Activated CD8-positive, alpha-beta memory T cell treated with anti-CD3 and anti-CD28 coated beads, Interleukin-2, amount 50 U/mL, for 4 hours (primary cell): ENCODE data around the gene RTP2.

Experiments used
- DNase-seq: peaks from one replicate; pipeline ENCODE4 v3.0.0-alpha.2; 2020

RTP2 gene

GRCh38 chr3:187665764-187666402 lies 36.5 kb downstream of the RTP2 start:
- DNase-seq: no peak

- DNase-seq: no peak
Observed at GRCh38 chr3:187665010-187665409, 37.3 kb downstream of the RTP2 start.

- no peak for DNase-seq
Observed at GRCh38 chr3:187662848-187663409, 39.4 kb downstream of the RTP2 start.

GRCh38 chr3:187661267-187661666 lies 41.1 kb downstream of the RTP2 start:
- DNase-seq: no peak

- no peak for DNase-seq
Observed at GRCh38 chr3:187651282-187651681, 51.1 kb downstream of the RTP2 start.
